Fibroblast of peridontal ligament (primary cell): ENCODE measurements around the gene PI3.
"Not testable (repeated sequence)": the region's sequence is repeated elsewhere in the genome, so short reads cannot be mapped to it uniquely, and the experiment has no call there.

Source experiments
- DNase-seq: peaks from one replicate; pipeline ENCODE4 v3.0.0-alpha.2; 2010; ENCODE audit errors: extremely low read depth

The PI3 gene

GRCh38 chr20:45174434-45175364, at the start of gene PI3:
Gene PI3 (plus strand): TSS chr20:45174902. CDS start chr20:45174923, 21 bp downstream.
- DNase-seq = no peak

DNA sequence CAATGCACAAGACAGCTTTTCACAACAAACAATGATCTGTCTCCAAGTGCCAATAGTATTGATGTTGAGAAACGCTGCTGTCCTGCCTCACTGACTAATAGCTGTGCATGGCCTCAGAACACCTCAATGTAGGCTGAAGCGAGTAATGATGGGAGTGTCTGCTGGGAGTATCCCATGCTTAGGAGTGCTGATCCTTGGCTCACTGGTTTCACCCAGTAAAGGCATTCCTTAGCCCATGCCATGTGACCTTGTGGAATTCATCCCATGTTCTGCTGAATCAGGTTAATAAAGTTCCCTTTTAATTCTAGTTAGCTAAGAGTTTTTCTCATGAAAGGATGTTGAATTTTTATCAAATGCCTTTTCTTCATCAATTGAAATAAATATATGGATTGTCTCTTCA, 46.6 kb upstream of the PI3 start:
- DNase-seq = no peak

DNA sequence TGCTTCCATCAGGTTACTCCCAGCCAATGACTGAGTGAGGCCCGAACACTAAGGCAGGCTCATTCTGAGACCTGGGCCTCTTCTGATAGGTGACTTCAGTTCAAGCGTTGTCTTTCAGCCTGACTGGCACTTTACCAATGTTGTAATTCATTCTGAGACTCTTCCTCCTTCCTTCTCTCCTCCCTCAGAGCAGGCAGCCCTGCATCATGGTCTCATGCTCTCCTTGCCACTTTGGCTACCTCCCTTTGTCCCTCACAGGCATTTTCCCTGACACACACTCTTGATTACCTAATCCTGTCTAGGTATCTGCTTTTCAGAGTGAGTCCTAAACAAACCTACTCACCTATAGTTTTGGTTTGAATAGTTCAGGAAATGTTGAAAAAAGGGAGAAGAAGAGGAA, 37.8 kb upstream of the PI3 start:
- no peak for DNase-seq

- no peak for DNase-seq
Observed at GRCh38 chr20:45138561-45139300, 36.0 kb upstream of the PI3 start.

DNA sequence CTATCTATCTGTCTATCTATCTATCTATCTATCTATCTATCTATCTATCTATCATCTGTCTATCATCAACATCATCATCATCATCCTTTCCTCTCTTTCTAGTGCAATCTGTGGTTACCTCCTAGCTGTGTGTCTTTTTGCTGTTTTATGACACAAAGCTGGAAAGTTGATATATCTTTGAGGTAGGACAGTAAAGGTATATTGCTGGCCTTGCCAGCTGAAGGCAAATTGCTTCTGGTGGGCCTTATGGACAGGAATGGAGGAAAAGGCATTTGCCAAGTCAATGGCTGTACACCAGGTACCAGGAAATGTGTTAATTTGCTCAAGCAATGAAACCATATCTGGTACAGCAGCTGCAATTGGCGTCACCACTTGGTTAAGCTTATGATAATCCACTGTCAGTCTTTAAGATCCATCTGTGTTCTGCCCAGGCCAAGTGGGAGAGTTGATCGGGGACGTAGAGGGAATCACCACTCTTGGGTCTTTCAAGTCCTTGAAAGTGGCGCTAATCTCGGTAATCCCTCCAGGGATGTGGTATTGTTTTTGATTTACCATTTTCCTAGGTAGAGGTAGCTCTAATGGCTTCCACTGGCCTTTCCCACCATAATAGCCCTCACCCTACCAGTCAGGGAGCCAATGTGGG, 34.8 kb upstream of the PI3 start:
- not testable (repeated sequence) for DNase-seq

DNA sequence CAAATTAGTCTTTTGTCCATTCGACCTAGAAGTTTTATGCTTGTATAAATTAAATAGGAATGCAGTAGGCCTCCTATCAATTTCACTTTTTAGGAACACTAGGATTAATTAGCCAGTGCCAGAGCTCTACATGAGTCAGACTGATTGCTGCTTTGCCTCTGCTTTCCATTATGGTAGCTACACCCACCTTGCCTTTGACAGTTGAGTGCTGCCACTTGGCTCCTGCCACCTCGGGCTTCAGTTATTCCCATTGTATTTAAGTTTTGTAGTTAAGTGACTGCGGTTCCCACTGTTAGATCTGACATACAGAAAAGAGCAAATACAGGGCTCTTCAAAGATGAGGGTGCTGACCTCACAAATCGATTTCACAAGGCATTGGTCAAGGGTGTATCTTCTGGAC, 33.9 kb upstream of the PI3 start:
- DNase-seq = no peak

- no peak for DNase-seq
Observed at GRCh38 chr20:45149062-45149461, 25.6 kb upstream of the PI3 start.

DNA sequence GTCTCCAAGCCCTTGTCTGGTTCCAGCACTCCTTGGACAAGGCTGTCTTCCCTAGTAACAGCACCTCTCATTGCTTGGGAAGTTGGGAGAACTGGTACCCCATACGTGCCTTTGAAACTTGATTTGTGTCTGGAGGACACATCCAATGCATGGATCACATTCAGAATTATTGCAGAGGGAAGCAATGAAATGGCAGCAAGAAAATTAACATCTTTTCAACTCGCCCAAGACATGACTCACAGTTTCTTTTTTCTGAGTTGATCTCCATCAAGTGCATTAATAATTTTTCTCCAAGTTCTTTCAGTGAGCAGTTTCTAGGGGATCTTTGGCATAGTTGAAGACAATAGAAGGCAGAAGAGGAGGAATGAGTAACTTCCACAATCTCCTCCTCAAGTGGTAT, 22.3 kb upstream of the PI3 start:
- DNase-seq = no peak

DNA sequence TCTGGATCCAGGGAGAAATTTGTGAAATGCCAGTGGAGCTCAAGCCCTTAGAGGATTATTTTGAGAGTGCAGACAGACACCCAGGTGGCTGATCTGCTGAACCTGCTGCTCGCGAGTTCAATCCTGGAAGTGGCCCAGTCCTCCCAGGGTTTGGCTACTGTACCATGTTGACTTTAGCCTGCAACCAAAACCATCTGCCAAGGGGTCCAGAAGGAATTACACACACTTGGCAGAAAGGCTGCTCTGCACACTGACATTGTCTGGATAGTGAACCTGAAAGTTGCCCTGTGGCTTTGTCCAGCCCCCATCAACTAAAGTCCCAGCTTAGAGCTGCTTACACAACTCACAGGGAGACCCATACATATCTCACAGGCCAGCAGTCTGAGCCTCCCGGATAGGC, 21.6 kb upstream of the PI3 start:
- DNase-seq = peak; percentile 8

GRCh38 chr20:45153752-45154151, 20.9 kb upstream of the PI3 start:
- DNase-seq = no peak

GRCh38 chr20:45154183-45154582, 20.5 kb upstream of the PI3 start:
- peak; percentile 28 for DNase-seq

DNA sequence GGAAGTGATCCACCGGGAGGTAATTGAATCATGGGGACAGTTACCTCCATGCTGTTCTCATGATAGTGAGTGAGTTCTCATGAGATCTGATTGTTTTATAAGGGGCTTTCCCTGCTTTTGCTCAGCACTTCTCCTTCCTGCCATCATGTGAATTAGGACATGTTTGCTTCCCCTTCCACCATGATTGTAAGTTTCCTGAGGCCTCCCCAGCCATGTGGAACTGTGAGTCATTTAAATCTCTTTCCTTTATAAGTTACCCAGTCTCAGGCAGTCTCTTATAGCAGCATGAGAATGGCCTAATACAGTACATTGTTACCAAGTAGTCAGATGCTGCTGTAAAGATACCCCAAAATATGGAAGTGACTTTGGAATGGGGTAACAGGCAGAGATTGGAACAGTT, 19.9 kb upstream of the PI3 start:
- not testable (repeated sequence) for DNase-seq

DNA sequence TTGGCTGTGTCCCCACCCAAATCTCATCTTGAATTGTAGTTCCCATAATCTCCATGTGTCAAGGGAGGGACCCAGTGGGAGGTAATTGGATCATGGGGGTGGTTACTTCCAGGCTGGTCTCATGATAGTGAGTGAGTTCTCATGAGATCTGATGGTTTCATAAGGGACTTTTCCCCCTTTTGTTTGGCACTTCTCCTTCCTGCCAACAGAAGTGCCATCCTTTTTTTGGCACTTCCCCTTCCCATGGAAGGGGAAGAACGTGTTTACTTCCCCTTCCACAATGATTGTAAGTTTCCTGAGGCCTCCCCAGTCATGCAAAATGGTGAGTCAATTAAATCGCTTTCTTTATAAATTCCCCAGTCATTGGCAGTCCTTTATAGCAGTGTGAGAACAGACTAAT, 18.0 kb upstream of the PI3 start:
- no peak for DNase-seq

- peak; percentile 78 for DNase-seq
Observed at GRCh38 chr20:45157962-45158361, 16.7 kb upstream of the PI3 start.

GRCh38 chr20:45163083-45163803, 11.5 kb upstream of the PI3 start:
- DNase-seq = no peak

DNA sequence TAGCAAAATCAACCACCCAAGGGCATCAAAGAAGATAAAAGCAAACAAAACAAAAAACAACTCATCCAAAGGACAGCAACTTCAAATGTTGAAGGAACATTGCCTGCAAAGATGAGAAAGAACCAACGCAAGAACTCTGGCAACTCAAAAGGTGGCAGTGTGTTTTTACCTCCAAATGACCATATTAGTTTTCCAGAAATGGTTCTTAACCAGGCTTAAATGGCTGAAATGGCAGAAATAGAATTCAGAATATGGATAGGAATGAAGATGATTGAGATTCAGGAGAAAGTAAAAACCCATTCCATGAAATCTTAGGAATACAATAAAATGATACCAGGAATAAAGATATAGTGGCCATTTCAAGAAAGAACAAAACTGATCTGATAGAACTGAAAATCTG, 9.8 kb upstream of the PI3 start:
- DNase-seq = no peak

GRCh38 chr20:45173522-45173921, 1.2 kb upstream of the PI3 start:
- no peak for DNase-seq

DNA sequence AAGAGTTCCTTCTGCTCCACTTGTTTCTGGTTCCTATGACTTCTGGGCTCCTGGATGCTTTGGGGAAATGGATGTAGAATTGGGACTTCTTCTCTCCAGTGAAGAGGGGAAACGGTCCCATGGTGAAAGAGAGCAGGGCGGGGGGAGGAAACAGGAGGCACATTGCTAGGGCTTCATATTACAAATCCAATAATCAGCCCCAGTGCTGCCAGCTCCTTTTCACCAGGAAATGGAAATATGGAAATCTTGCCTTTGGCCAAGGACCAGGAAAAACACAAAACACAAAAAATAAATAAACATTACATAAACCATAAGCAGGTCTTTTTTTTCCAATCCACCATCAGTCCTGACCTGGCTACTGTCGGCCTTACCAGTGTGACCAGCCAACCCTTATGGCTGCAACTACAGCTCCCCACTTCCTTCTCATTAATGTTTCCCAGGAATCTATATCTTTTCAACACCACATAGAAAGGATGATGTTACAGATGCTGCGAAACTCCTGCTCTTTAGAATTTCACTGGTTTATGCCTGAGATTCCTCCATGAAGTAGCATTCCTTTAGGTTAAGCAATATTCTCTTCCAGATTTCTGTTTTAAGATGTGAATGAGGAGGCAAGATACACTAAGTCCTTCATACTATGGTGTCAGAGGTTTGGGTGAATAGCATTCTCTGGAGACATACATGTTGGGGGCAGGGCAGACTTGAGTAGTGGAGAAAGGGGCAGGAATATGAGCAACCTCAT, 2.0 kb downstream of the PI3 start:
- DNase-seq = no peak

DNA sequence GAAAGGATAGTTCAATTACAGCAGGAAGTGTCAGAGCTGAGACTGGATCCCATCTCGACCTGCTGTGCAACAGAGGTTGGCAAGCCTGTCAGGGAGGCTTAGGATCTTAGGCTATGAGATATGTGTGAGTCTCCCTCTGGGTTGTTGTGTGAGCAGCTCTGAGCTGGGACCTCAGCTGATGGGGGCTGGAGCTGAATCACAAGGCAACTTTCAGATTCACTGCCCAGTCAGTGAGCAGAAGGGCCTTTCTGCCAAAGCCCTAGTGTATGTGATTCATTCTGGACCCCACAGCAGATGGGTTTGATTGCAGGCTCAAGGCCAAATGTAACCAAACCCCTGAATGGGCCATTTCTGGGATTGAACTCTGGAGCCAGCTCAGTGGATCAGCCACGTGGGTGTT, 4.5 kb downstream of the PI3 start:
- peak; percentile 49 for DNase-seq

DNA sequence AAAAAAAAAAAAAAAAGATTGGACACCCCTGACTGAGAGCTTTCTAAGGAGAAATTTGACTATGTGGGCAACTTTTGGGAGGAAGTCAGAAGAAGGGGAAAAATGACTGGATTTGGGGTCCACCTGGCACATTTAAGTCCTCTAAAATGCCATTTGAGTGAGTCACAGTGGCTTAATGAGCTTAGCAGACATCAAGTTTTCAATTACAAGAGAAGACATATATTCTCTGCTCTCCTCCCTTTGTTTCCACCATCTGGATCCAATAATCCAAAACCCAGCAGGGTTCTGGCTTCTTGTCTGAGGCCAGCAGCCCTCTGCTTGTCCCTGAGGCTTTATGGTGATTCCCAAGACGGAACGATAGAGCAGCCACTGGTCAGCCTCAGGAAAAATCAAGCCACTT, 6.9 kb downstream of the PI3 start:
- DNase-seq = peak; percentile 39

DNA sequence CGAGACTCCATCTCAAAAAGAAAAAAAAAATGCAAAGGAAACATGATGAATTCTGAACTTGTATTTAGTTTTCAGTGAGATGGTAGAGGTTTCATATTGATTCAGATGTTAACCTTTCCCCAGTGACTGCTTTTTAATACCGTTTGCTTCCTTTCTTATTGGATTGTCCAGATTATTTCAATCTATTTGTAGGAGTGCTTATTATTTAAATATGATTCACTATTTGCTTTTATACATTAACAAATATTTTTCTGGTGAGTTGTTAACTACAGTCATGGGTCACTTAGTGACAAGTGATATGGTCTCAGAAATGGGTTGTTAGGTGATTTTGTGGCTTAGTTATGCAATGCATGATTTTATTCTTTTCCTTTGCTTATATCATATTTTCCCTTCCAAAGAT, 8.4 kb downstream of the PI3 start:
- DNase-seq = no peak
